DLD1 (cell line): ENCODE measurements around the gene PSMA2.

ENCODE experiments used
- in situ Hi-C: cut with HindIII; loops from 2 replicates; pipeline ENCODE4 v1.10.0; 2017; ENCODE audit warnings: low sequenced_read_pairs

Gene PSMA2

GRCh38 chr7:42940985-42941847 lies 9.2 kb upstream of the PSMA2 start:
- in situ Hi-C loops = no loop called here

GRCh38 chr7:42939457-42940240 lies 7.7 kb upstream of the PSMA2 start:
- in situ Hi-C loops = loop anchor here (10.0 kb wide), 1 partner anchor 315 kb away; no protein-coding TSS in a partner anchor

GRCh38 chr7:42935861-42936260 lies 3.9 kb upstream of the PSMA2 start:
- in situ Hi-C loops = loop anchor here (10.0 kb wide), 1 partner anchor 319 kb away; no protein-coding TSS in a partner anchor

- in situ Hi-C loops = loop anchor here (10.0 kb wide), 1 partner anchor 321 kb away; no protein-coding TSS in a partner anchor
Measured at GRCh38 chr7:42934291-42934690, 2.3 kb upstream of the PSMA2 start.

- in situ Hi-C loops = loop anchor here (10.0 kb wide), 1 partner anchor 322 kb away; no protein-coding TSS in a partner anchor
Measured at GRCh38 chr7:42932811-42933591, 1.0 kb upstream of the PSMA2 start.

- in situ Hi-C loops = loop anchor here (10.0 kb wide), 1 partner anchor 323 kb away; no protein-coding TSS in a partner anchor
Measured at GRCh38 chr7:42931447-42931833, 534 bp downstream of the PSMA2 start.

- in situ Hi-C loops = loop anchor here (10.0 kb wide), 1 partner anchor 324 kb away; no protein-coding TSS in a partner anchor
Measured at GRCh38 chr7:42930889-42931288, 1.1 kb downstream of the PSMA2 start.

- in situ Hi-C loops = no loop called here
Measured at GRCh38 chr7:42929449-42929848, 2.5 kb downstream of the PSMA2 start.

- in situ Hi-C loops = no loop called here
Measured at GRCh38 chr7:42928754-42929153, 3.2 kb downstream of the PSMA2 start.

GRCh38 chr7:42926204-42926603 lies 5.8 kb downstream of the PSMA2 start:
- in situ Hi-C loops = no loop called here

- in situ Hi-C loops = no loop called here
Measured at GRCh38 chr7:42925630-42926029, 6.3 kb downstream of the PSMA2 start.

- in situ Hi-C loops = no loop called here
Measured at GRCh38 chr7:42924223-42924838, 7.6 kb downstream of the PSMA2 start.

GRCh38 chr7:42922017-42922753 lies 9.8 kb downstream of the PSMA2 start:
- in situ Hi-C loops = no loop called here

- in situ Hi-C loops = no loop called here
Measured at GRCh38 chr7:42915356-42915755, 16.6 kb downstream of the PSMA2 start.

- in situ Hi-C loops = no loop called here
Measured at GRCh38 chr7:42914421-42915045, 17.4 kb downstream of the PSMA2 start.

- in situ Hi-C loops = no loop called here
Measured at GRCh38 chr7:42914009-42914408, 18.0 kb downstream of the PSMA2 start.

- in situ Hi-C loops = no loop called here
Measured at GRCh38 chr7:42913591-42913990, 18.4 kb downstream of the PSMA2 start.

- in situ Hi-C loops = no loop called here
Measured at GRCh38 chr7:42911454-42912447, 20.2 kb downstream of the PSMA2 start, which contains the start of gene C7orf25. C7orf25 (minus strand) TSS chr7:42912070; CDS start chr7:42910900, 1,170 bp downstream.
